ENCODE results near the gene PDHB.

The PDHB gene

DNA sequence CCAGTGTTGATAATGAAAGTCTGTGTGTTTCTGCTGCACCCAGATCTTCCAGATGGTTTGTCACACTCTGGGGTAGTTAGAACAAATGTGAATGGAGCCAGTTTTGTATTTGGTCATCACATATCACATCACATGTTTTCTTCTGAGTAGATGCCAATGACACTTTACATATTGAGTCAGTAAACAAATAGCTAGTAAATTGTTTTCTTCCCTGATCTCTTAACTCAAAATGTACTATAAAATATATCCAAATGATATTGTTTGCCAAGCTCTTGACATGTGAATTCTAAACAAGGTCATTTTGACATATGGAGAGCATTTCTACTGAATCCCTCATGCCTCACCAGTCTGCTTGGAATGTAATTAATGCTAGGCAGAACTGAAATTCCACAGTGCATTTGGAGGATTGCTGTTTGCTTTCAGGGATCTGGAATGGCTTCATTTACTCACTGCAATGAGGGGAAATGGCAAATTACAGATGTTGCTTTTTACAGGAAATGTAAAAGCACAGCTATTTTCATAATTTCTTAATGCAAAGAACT, 45.0 kb downstream of the PDHB start:
- Histone ChIP-seq H3K9me2 (replicated peaks; ENCODE audit: insufficient read depth, low read length) (no peaks in the 10 kb centered on the region), H3K36me3 (replicated peaks; ENCODE audit: insufficient read depth, low read length) (no peaks in the 10 kb centered on the region), H3K27ac (ENCODE audit: low read length) (no peak overlapping the region), H3K9me3 (replicated peaks; ENCODE audit: insufficient read depth, low read length) (no peaks in the 10 kb centered on the region), H3K4me2 (ENCODE audit: low read depth, low read length) (no peak overlapping the region), H3K9ac (ENCODE audit: low read length) (no peak overlapping the region), H2AFZ (ENCODE audit: low read length) (no peak overlapping the region), H4K20me1 (ENCODE audit: insufficient read depth, low read length) (no peaks in the 10 kb centered on the region), H3F3A (ENCODE audit: insufficient read depth, low read length) (no peaks in the 10 kb centered on the region), H3K79me2 (ENCODE audit: low read length) (no peaks in the 10 kb centered on the region), H3K27me3 (replicated peaks; ENCODE audit: insufficient read depth, low read length) (no peaks in the 10 kb centered on the region), H3K4me3 (ENCODE audit: low read length) (no peak overlapping the region), H3K4me1 (ENCODE audit: low read length) (no peaks in the 10 kb centered on the region)
- DNase-seq = no peak
- TF ChIP-seq, protein P1, sequence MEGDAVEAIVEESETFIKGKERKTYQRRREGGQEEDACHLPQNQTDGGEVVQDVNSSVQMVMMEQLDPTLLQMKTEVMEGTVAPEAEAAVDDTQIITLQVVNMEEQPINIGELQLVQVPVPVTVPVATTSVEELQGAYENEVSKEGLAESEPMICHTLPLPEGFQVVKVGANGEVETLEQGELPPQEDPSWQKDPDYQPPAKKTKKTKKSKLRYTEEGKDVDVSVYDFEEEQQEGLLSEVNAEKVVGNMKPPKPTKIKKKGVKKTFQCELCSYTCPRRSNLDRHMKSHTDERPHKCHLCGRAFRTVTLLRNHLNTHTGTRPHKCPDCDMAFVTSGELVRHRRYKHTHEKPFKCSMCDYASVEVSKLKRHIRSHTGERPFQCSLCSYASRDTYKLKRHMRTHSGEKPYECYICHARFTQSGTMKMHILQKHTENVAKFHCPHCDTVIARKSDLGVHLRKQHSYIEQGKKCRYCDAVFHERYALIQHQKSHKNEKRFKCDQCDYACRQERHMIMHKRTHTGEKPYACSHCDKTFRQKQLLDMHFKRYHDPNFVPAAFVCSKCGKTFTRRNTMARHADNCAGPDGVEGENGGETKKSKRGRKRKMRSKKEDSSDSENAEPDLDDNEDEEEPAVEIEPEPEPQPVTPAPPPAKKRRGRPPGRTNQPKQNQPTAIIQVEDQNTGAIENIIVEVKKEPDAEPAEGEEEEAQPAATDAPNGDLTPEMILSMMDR (IDR thresholded peaks at IDR 0.05; ENCODE audit: low read length) = no peak
- TF ChIP-seq EZH2 (optimal IDR thresholded peaks at IDR 0.05; ENCODE audit: low read depth, low read length) (no peak), EZH2phosphoT487 (IDR thresholded peaks at IDR 0.05; ENCODE audit: low read length) (no peak)

DNA sequence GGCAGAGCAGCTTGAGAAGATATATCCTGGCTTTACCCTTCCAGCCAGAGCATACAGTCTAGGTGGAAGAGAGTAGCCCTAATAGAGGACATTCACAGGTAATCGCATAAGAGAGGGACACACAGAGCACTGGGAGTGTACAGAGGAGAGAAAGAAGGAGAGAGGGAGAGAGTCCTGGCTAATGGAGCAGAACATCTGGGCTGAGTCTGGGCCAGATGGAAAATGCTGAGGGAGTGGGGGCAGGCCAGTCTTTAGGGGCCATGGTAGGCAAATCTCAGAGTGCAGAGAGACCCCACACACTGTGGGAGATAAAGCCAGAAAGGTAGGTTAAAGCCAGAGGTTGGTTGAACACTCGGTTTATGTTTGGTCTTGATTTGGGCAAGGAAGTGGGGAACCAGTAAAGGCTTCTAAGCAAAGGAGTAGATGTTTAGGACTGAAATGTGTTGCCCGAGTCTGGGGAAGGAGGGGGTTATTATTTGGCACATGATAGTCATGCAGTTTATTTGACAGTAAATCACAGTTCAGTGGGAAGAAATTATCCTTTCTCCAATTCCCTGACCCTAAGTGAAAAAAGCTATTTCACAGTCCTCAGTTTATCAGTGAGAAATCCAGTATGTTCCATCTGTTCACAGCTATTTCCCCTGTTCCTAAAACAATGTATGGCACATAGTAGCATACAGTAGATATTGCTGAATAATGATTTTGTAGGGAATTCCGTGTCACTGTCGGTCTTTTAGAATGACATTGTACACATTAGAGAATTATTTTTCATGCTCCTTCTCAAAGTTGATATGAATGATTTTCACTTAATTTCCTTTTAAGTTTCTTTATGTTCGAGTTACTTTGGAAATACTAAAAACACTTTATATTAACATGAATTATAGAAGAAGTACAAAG, 45.7 kb downstream of the PDHB start:
- H3K9me2 ChIP-seq (replicated peaks; ENCODE audit: insufficient read depth, low read length) = no peaks in the 10 kb centered on the region
- H3K27me3 ChIP-seq (replicated peaks; ENCODE audit: insufficient read depth, low read length) = no peaks in the 10 kb centered on the region
- DNase-seq = no peak
- H3K27ac ChIP-seq (ENCODE audit: low read length) = no peak overlapping the region
- no peak overlapping the region for H3K9ac ChIP-seq (ENCODE audit: low read length)
- H3K79me2 ChIP-seq (ENCODE audit: low read length) = no peaks in the 10 kb centered on the region
- no peaks in the 10 kb centered on the region for H4K20me1 ChIP-seq (ENCODE audit: insufficient read depth, low read length)
- TF ChIP-seq EZH2 (optimal IDR thresholded peaks at IDR 0.05; ENCODE audit: low read depth, low read length) (no peak), EZH2phosphoT487 (IDR thresholded peaks at IDR 0.05; ENCODE audit: low read length) (no peak)
- TF ChIP-seq, protein P1 (IDR thresholded peaks at IDR 0.05; ENCODE audit: low read length) = no peak
- no peaks in the 10 kb centered on the region for H3K4me1 ChIP-seq (ENCODE audit: low read length)
- no peaks in the 10 kb centered on the region for H3F3A ChIP-seq (ENCODE audit: insufficient read depth, low read length)
- no peak overlapping the region for H3K4me3 ChIP-seq (ENCODE audit: low read length)
- H3K36me3 ChIP-seq (replicated peaks; ENCODE audit: insufficient read depth, low read length) = no peaks in the 10 kb centered on the region
- H3K4me2 ChIP-seq (ENCODE audit: low read depth, low read length) = no peak overlapping the region
- H2AFZ ChIP-seq (ENCODE audit: low read length) = no peak overlapping the region
- no peaks in the 10 kb centered on the region for H3K9me3 ChIP-seq (replicated peaks; ENCODE audit: insufficient read depth, low read length)

DNA sequence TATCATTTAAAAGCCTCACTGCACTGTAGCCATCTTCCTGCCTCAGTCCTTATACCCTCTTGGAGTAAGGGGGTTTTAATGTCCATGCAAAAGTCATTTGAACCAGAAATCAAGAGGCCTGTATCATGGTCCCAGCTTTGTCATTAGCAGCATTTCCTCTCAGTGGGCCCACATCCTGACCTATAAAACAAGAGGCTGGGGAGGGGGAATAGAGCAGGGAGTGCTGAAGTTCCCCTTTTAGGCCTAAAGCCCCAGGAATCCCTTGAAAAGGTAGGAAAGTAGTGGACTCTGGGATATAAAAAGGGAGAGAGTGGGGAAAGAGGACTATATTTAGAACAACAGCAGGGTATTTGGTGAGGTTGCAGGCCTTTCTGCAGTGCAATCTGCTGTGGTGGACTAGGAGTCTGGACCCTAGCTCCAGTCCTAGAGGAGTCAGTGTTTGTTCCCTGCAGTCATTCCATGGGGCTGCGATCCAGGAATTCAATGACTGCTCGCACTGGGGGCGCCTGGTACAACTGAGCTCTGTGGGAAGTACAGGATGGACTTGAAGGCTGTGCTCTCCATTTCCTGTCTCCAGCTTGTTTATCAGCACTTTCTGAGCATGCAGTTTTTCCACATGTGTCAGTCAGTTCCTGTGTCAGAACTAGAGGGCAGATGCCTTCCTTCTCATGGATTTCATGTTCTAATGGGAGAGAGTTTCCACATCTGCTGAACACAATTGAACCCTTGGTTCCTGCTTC, 46.8 kb downstream of the PDHB start:
- H3K79me2 ChIP-seq (ENCODE audit: low read length) = no peaks in the 10 kb centered on the region
- H3K9me3 ChIP-seq (replicated peaks; ENCODE audit: insufficient read depth, low read length) = no peaks in the 10 kb centered on the region
- H3K4me2 ChIP-seq (ENCODE audit: low read depth, low read length) = no peak overlapping the region
- no peaks in the 10 kb centered on the region for H3K36me3 ChIP-seq (replicated peaks; ENCODE audit: insufficient read depth, low read length)
- no peaks in the 10 kb centered on the region for H3K27me3 ChIP-seq (replicated peaks; ENCODE audit: insufficient read depth, low read length)
- no peaks in the 10 kb centered on the region for H3K9me2 ChIP-seq (replicated peaks; ENCODE audit: insufficient read depth, low read length)
- TF ChIP-seq EZH2phosphoT487 (IDR thresholded peaks at IDR 0.05; ENCODE audit: low read length) (no peak), EZH2 (optimal IDR thresholded peaks at IDR 0.05; ENCODE audit: low read depth, low read length) (no peak)
- TF ChIP-seq, protein P1 (IDR thresholded peaks at IDR 0.05; ENCODE audit: low read length) = no peak
- no peak overlapping the region for H3K4me3 ChIP-seq (ENCODE audit: low read length)
- H4K20me1 ChIP-seq (ENCODE audit: insufficient read depth, low read length) = no peaks in the 10 kb centered on the region
- H2AFZ ChIP-seq (ENCODE audit: low read length) = no peak overlapping the region
- DNase-seq = no peak
- no peak overlapping the region for H3K27ac ChIP-seq (ENCODE audit: low read length)
- H3F3A ChIP-seq (ENCODE audit: insufficient read depth, low read length) = no peaks in the 10 kb centered on the region
- H3K4me1 ChIP-seq (ENCODE audit: low read length) = no peaks in the 10 kb centered on the region
- H3K9ac ChIP-seq (ENCODE audit: low read length) = no peak overlapping the region
